ENCODE measurements around the gene IDH3G. TPM values are rescaled to one million over a fixed set of nuclear protein-coding genes. Genes with fewer than 3 reads are reported as not detected.

The IDH3G gene
- total RNA-seq, 6 experiments from 2014 or later: 19.4 to 70.1 (median 27.4) TPM

- H3K4me3 ChIP-seq: no peak overlapping the region
- no CpG with 5 or more reads among the region's 48 CpGs for WGBS (ENCODE audit: insufficient coverage, low coverage, low lambda C conversion rate, missing lambda C conversion rate)
- intact Hi-C loops (cut with DNase I): no loop called here
- H3K4me1 ChIP-seq: no peaks in the 10 kb centered on the region
- H3K36me3 ChIP-seq: no peaks in the 10 kb centered on the region
- no peak for ATAC-seq
- no peak overlapping the region for H3K27ac ChIP-seq
- H3K9me3 ChIP-seq: no peaks in the 10 kb centered on the region
- DNase-seq: peak in 2 of 3 donors; percentile 19 to 51
- TF ChIP-seq POLR2A (IDR thresholded peaks at IDR 0.05): no peak
- TF ChIP-seq, protein P1, sequence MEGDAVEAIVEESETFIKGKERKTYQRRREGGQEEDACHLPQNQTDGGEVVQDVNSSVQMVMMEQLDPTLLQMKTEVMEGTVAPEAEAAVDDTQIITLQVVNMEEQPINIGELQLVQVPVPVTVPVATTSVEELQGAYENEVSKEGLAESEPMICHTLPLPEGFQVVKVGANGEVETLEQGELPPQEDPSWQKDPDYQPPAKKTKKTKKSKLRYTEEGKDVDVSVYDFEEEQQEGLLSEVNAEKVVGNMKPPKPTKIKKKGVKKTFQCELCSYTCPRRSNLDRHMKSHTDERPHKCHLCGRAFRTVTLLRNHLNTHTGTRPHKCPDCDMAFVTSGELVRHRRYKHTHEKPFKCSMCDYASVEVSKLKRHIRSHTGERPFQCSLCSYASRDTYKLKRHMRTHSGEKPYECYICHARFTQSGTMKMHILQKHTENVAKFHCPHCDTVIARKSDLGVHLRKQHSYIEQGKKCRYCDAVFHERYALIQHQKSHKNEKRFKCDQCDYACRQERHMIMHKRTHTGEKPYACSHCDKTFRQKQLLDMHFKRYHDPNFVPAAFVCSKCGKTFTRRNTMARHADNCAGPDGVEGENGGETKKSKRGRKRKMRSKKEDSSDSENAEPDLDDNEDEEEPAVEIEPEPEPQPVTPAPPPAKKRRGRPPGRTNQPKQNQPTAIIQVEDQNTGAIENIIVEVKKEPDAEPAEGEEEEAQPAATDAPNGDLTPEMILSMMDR (IDR thresholded peaks at IDR 0.05): no peak
- no peaks in the 10 kb centered on the region for H3K27me3 ChIP-seq
These were observed 20.2 kb downstream of the IDH3G start for GRCh38 chrX:153773741-153774575.

DNA sequence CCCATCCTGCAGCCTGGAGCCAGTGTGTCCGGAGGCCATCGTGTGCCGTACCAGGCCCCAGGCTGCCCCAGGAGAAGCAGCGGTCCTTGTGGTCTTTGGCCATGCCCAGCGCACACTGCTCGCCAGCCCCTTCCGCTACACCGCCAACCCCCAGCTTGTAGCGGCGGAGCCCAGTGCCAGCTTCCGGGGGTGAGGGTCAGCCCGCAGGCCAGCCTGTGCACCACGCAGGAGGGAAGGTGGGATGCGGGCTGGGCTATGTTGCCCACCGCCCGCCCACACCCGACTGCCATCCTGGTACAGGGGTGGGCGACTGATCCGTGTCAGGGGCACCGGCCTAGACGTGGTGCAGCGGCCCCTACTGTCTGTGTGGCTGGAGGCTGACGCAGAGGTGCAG lies 21.0 kb downstream of the IDH3G start:
- Histone ChIP-seq H3K27me3 (no peaks in the 10 kb centered on the region), H3K9me3 (no peaks in the 10 kb centered on the region), H3K4me3 (no peak overlapping the region), H3K27ac (no peak overlapping the region), H3K4me1 (no peaks in the 10 kb centered on the region), H3K36me3 (no peaks in the 10 kb centered on the region)
- TF ChIP-seq POLR2A (IDR thresholded peaks at IDR 0.05): no peak
- TF ChIP-seq, protein P1 (IDR thresholded peaks at IDR 0.05): no peak
- 80% methylated on average over 4 of the region's 23 CpGs for WGBS (ENCODE audit: insufficient coverage, low coverage, low lambda C conversion rate, missing lambda C conversion rate)
- ATAC-seq (no peak), DNase-seq (peak in 2 of 3 donors; percentile 8 to 48)
- intact Hi-C loops (cut with DNase I): no loop called here

GRCh38 chrX:153772316-153773217 lies 21.6 kb downstream of the IDH3G start:
- H3K9me3 ChIP-seq: no peaks in the 10 kb centered on the region
- TF ChIP-seq, protein P1 (IDR thresholded peaks at IDR 0.05): no peak
- TF ChIP-seq POLR2A (IDR thresholded peaks at IDR 0.05): no peak
- H3K27me3 ChIP-seq: no peaks in the 10 kb centered on the region
- no peak overlapping the region for H3K4me3 ChIP-seq
- no peaks in the 10 kb centered on the region for H3K4me1 ChIP-seq
- WGBS (ENCODE audit: insufficient coverage, low coverage, low lambda C conversion rate, missing lambda C conversion rate): 67% methylated on average over 3 of the region's 21 CpGs
- DNase-seq (peak in 2 of 3 donors; percentile 14 to 40), ATAC-seq (no peak)
- H3K27ac ChIP-seq: no peak overlapping the region
- H3K36me3 ChIP-seq: no peaks in the 10 kb centered on the region
- intact Hi-C loops (cut with DNase I): no loop called here

- no CpG with 5 or more reads among the region's 37 CpGs for WGBS (ENCODE audit: insufficient coverage, low coverage, low lambda C conversion rate, missing lambda C conversion rate)
- no peak for ATAC-seq
- Histone ChIP-seq H3K9me3 (no peaks in the 10 kb centered on the region), H3K36me3 (no peaks in the 10 kb centered on the region), H3K27ac (no peak overlapping the region), H3K27me3 (no peaks in the 10 kb centered on the region), H3K4me1 (no peaks in the 10 kb centered on the region), H3K4me3 (no peak overlapping the region)
- peak; percentile 17 to 41 (median 25) for DNase-seq
- TF ChIP-seq, protein P1 (IDR thresholded peaks at IDR 0.05): no peak
- no peak for TF ChIP-seq POLR2A (IDR thresholded peaks at IDR 0.05)
- intact Hi-C loops (cut with DNase I): no loop called here
These were observed 22.5 kb downstream of the IDH3G start for GRCh38 chrX:153771415-153772315.
